ENCODE measurements around the gene OPRL1. TPM values are rescaled to one million over a fixed set of nuclear protein-coding genes. Genes with fewer than 3 reads are reported as not detected.
A peak's percentile ranks its signal among the peaks of the same experiment; 100 is the strongest.

Gene OPRL1
- total RNA-seq, 4 donors from 2014 or later, result 0.45 to 0.68 (median 0.52) TPM

DNA sequence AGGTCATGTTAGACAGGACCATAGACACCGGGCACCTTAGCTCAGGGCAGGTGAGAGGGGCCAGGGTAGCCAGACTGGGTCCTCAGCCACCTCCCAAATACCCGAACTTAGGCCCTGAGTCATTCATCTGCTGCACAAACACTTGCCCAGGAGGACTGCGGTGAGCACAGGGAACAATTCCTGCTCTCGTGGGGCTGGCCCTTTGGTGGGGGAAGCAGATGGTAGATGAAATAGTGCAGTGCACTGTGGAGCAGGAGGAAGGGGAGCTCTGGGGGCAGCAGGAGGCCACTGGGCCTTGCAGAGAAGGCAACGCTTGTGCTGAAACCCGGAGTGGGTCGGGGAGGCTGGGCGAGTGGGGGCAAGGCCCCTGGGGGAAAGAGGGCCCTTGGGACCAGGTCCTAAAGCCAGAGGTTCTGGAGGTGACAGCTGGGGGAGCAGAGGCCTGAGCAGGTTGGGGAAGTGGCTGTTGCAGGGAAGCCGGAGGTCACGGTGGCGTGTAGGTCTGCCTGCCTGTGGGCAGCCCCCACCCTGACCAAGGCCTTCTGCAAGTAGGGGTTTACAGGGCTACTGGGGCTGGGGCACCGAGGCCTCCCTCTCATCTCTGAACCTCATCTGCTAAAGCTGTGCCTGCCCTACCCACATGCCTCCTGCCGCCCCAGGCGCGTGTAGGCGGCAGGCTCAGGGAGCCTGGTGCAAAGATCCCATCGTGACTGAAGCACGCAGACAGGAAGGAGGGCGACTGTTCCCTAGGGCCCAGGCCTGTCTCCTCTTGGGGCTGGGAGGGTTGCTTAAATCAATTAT is 32.2 kb downstream of the OPRL1 start:
- Histone ChIP-seq H3K27me3 (peaks cover 10% of the 10 kb centered on the region), H3K9me3 (no peaks in the 10 kb centered on the region), H3K36me3 (no peaks in the 10 kb centered on the region), H3K4me3 (no peak overlapping the region), H3K27ac (no peak overlapping the region), H3K4me1 (no peaks in the 10 kb centered on the region)
- no peak for TF ChIP-seq EP300 (IDR thresholded peaks at IDR 0.05)
- TF ChIP-seq, protein P1, sequence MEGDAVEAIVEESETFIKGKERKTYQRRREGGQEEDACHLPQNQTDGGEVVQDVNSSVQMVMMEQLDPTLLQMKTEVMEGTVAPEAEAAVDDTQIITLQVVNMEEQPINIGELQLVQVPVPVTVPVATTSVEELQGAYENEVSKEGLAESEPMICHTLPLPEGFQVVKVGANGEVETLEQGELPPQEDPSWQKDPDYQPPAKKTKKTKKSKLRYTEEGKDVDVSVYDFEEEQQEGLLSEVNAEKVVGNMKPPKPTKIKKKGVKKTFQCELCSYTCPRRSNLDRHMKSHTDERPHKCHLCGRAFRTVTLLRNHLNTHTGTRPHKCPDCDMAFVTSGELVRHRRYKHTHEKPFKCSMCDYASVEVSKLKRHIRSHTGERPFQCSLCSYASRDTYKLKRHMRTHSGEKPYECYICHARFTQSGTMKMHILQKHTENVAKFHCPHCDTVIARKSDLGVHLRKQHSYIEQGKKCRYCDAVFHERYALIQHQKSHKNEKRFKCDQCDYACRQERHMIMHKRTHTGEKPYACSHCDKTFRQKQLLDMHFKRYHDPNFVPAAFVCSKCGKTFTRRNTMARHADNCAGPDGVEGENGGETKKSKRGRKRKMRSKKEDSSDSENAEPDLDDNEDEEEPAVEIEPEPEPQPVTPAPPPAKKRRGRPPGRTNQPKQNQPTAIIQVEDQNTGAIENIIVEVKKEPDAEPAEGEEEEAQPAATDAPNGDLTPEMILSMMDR (IDR thresholded peaks at IDR 0.05), result no peak
- TF ChIP-seq POLR2A (IDR thresholded peaks at IDR 0.05), result no peak
- TF ChIP-seq POLR2AphosphoS5 (IDR thresholded peaks at IDR 0.05), result no peak
- DNase-seq (ENCODE audit: low spot score in 2 of 2), result peak; percentile 49 to 73
- 76% methylated on average over 17 of the region's 19 CpGs for WGBS

DNA sequence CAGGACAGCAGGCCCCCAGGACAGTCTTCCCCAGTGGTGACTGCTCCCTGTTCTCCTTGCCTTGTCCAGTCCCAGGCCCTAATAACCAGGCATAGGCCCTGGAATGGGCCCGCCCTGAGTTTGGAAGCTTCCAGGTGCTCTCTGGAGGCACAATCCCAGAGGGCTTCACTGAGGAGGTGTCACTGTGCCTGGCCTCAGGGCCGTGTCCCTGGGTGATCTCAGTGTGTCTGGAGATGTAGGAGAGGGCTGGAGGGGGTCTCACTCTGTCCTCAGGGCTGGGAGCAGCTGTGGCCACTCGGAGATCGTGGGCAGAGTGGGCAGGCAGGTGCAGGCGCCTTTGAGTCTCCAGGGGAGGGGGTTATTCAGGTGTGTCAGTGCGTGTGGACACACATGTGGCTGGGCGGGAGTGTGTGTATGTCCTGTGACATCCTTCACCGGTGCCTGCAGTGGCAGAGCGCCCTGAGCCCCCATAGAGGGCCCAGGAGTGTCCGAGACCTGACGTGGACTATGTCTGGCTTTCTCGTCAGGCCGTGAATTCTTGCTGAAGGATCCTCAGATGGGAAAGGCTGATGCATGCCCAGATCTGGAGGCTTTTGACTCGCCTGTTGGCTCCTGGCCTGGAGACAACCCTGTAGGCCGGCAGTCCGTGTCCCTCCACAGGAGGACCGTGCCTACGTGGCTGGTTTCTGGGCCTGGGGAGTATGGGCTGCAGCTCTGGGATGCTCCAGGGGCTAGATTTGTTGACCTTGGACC is 33.0 kb downstream of the OPRL1 start:
- H3K4me1 ChIP-seq, result no peaks in the 10 kb centered on the region
- no peak overlapping the region for H3K27ac ChIP-seq
- H3K4me3 ChIP-seq, result no peak overlapping the region
- peaks cover 6% of the 10 kb centered on the region for H3K27me3 ChIP-seq
- no peaks in the 10 kb centered on the region for H3K9me3 ChIP-seq
- TF ChIP-seq EP300 (IDR thresholded peaks at IDR 0.05) (no peak), POLR2AphosphoS5 (IDR thresholded peaks at IDR 0.05) (no peak), POLR2A (IDR thresholded peaks at IDR 0.05) (no peak)
- TF ChIP-seq, protein P1 (IDR thresholded peaks at IDR 0.05), result no peak
- no peaks in the 10 kb centered on the region for H3K36me3 ChIP-seq
- peak; percentile 53 to 74 for DNase-seq (ENCODE audit: low spot score in 2 of 2)
- 76% methylated on average over 8 of the region's 18 CpGs for WGBS

DNA sequence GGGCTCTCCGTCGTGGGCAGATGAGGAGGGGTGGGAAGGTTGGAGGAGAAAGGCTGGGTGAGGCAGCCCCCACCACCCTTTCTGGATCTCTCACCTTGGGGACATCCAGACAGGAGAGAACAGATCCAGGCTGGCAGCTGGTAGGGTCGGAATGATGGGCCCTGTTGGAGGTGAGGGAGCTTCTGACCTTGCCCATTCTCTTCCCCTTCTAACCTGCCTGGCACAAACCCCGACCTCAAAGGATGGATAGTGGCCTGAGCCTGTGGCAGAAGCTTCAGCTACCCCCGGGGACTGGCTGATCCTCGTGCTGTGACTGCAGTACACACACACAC is 33.5 kb downstream of the OPRL1 start:
- Histone ChIP-seq H3K36me3 (no peaks in the 10 kb centered on the region), H3K4me3 (no peak overlapping the region), H3K27me3 (peaks cover 2% of the 10 kb centered on the region), H3K4me1 (no peaks in the 10 kb centered on the region), H3K27ac (no peak overlapping the region), H3K9me3 (no peaks in the 10 kb centered on the region)
- WGBS, result 74% methylated on average over 4 of the region's 6 CpGs
- DNase-seq (ENCODE audit: low spot score in 2 of 2), result peak; percentile 45 to 54
- TF ChIP-seq, protein P1 (IDR thresholded peaks at IDR 0.05), result no peak
- TF ChIP-seq POLR2AphosphoS5 (IDR thresholded peaks at IDR 0.05) (no peak), EP300 (IDR thresholded peaks at IDR 0.05) (no peak), POLR2A (IDR thresholded peaks at IDR 0.05) (no peak)

DNA sequence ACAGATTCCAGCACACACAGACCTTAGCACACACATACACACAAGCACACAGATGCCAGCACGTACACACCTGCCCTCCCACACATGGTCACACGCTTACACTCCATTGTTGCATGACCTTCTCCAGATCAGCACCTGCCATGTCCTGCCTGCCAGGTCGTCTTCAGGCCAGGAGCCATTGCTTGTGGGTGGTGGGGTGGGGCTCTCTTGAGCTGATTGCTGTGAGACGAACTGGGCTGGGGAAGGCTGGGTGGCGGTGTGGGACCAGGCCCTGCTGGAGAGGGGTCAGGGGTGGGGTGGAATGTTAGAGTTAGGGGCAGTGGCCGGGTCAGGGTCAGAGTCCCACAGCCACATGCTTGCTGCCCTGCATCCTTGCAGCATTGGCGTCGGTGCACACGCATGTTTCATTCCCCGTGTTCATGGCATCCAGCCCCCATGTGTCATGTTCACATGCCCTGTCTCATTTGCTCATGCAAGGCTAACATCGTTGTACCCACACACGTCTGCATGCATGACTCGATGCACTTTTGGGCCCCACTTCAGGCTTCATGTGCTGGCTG is 34.0 kb downstream of the OPRL1 start:
- H3K9me3 ChIP-seq, result no peaks in the 10 kb centered on the region
- peaks cover 2% of the 10 kb centered on the region for H3K27me3 ChIP-seq
- no peak overlapping the region for H3K4me3 ChIP-seq
- no peaks in the 10 kb centered on the region for H3K4me1 ChIP-seq
- no peaks in the 10 kb centered on the region for H3K36me3 ChIP-seq
- H3K27ac ChIP-seq, result no peak overlapping the region
- TF ChIP-seq POLR2AphosphoS5 (IDR thresholded peaks at IDR 0.05) (no peak), POLR2A (IDR thresholded peaks at IDR 0.05) (no peak), EP300 (IDR thresholded peaks at IDR 0.05) (no peak)
- TF ChIP-seq, protein P1 (IDR thresholded peaks at IDR 0.05), result no peak
- peak; percentile 49 to 50 for DNase-seq (ENCODE audit: low spot score in 2 of 2)
- WGBS, result 73% methylated on average over 4 of the region's 13 CpGs

All from suprapubic skin (tissue), 4 donors.